GM20431 (cell line): ENCODE data around the gene UFC1.

Experiments used
- in situ Hi-C: fragments of 300-500 bp; cut with MseI, MboI; formaldehyde crosslinking; loops from one replicate; pipeline ENCODE4 v1.15.0; 2020; ENCODE audit warnings: low sequenced_read_pairs; ENCODE audit not compliant: unreplicated experiment

The UFC1 gene

GRCh38 chr1:161165742-161166668 lies 12.2 kb downstream of the UFC1 start, which contains the start of gene PPOX:
Gene PPOX (plus strand): TSS chr1:161166426. CDS start chr1:161166848, 422 bp downstream.
- in situ Hi-C loops: no loop called here

GRCh38 chr1:161166669-161167548 lies 13.1 kb downstream of the UFC1 start:
- in situ Hi-C loops: no loop called here

DNA sequence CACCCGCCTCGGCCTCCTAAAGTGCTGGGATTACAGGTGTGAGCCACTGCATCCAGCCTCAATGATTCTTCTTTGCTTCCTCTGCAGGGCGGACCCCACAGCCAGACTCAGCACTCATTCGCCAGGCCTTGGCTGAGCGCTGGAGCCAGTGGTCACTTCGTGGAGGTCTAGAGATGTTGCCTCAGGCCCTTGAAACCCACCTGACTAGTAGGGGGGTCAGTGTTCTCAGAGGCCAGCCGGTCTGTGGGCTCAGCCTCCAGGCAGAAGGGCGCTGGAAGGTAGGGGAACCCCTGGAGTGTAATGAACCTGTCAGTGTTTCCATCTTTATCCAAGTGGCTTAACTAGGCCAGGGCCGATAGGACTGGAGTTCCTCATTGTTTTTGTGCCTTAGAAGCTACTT lies 15.1 kb downstream of the UFC1 start:
- in situ Hi-C loops: no loop called here

- in situ Hi-C loops: no loop called here
Measured at GRCh38 chr1:161171191-161171590, 17.4 kb downstream of the UFC1 start.

DNA sequence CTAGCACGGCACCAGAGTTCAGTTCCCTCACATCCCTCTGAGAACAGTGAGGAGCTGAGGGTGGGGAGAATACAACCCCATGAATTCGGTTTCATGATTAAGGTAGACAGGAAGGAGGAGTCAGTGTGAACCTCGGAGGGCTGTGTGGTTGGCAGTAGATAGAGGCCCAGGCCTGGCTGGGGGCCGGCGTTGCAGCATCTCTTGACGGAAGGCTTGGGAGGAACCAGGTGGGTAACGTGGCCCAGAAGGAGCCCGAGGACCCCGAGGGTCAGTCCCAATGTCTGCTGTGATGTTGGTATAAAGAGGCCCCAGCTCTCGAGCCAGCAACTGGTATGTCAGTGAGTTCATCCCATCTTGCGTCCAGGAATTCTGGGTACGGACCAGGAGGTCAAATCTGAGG lies 17.9 kb downstream of the UFC1 start:
- in situ Hi-C loops: no loop called here

DNA sequence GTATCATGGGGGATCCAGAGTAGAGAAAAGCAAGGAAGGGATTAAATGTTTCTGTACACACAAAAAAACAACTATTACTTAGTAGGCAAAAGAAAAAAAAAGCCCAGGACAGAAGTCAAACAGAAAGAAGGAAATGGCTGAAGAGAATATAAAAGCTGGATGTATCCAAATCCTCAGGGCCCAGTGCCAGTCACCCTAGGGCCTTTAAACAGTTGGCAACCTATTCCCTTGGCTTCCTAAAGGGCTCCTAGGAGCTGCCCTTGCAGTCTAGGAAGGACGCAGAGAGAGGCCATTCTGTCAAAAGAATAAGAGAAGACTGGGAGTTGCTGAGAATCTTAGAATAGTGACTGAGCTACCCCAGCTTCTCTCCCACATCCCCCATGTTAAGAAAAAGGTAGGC lies 18.6 kb downstream of the UFC1 start:
- in situ Hi-C loops: no loop called here

DNA sequence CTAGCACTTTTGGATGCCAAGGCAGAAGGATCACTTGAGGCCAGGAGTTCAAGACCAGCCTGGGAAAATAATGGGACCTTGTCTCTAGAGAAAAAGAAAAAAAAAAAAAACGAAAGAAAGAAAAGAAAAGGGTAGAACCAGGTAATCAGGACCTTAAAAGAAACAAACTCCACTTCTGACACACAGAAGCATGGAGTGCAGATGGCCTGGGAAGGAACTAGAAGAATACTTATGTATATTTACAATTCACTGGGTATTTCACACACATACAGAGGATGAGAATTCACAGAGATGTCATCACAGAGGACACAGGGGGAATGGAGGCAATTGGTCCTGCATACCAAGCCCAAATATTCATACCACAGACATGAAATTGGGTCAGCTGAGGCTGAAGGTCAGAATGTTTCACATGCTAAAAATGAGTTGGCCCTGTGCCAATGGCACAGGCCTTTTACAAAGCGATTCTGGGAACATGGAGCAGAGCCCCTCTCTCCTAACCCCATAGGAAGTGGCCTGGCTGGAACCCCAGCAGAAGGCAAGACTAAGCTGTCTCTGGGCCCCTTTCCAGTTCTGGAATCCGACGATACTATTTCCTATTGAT lies 19.1 kb downstream of the UFC1 start:
- in situ Hi-C loops: no loop called here

DNA sequence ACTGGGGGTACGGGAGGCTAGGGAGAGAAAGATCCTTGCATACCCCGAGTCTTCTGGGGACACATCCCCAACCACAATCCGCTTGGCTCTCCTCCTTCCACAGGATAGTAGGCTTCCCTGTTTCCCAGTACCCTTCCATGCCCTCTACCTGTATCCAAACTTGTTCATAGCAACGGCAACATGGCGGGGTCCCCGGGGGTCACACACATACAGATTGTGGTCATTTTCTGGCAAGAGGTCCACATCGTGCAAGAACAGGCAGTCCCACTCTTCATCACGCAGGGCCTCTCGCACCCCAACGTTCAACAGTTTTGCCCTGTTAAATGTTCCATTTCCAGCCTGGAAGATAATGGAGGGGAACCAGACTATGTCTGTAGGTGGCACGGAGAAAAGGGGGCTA lies 19.9 kb downstream of the UFC1 start:
- in situ Hi-C loops: no loop called here

- in situ Hi-C loops: no loop called here
Measured at GRCh38 chr1:161174911-161175310, 21.1 kb downstream of the UFC1 start.

DNA sequence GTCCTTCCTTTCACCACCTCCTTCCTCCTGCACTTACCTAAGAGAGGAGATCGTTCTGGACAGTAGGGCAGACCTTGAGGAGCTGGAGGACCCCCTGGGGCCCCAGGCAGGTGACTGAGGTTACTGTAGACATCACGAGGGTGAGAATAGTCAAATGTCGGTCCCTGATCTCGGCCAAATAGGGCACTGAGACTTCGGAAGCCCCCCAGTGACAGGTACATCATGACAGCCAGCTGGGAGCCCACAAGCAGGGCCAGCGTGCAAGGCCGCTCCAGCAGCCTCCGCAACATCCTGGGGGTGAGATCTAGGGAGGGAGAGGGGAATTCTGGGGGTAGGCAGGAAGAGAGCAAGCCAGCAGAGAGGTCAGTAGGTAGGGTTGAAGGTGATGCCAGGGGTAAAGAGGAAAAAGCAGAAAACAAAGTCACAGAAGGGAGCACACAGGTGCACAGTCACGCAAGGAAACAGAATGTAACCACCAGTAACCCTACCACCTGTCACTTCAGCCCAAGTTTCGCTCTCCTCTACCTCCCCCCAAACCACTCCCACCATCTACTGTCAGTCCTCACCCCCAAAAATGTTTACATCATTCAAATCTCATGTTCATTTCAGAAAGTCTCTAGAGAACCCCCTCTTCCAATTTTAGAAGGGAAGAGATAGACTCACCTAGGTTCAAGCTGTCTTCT lies 22.1 kb downstream of the UFC1 start:
- in situ Hi-C loops: no loop called here

- in situ Hi-C loops: no loop called here
Measured at GRCh38 chr1:161176468-161177111, 22.8 kb downstream of the UFC1 start.

DNA sequence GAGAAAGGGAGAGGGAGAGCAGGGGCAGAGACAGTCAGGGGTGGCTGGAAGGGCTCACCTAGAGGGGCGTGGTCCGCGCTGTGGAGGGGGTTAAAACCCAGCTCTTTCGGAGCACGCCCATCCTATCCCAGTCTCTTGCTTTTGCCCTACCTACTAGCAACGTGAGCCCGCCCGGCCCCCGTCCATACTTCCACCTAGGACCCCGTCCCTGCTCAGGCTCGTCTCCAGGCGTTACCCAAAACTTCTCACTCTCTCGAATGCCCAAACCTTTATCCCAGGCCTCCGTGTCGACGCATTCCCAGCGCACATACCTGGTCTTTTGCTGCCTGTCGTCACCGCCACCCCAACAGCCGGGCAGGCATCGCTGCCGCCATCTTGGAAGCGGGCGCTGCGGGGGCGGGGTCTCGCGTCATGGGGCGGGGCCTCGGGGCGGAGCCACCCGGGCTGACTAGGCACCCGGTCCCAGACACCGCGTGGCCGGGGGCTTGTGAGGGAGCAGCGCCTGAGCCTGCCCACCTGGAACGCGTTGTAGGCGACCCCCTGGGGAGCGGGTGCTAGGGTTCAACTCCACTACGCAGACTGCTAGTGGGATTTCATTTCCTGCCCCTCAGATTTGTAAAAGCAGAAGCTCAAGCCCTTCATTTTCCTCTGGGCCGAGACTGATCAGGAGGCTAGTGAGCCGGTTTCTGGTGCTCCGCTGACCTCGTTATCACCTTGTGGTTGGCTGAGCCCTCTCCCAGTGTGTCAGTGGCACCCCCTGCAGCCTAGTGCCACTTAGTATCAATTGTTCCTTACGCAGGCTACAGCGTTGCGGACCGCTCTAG lies 23.5 kb downstream of the UFC1 start, which contains the start of gene B4GALT3:
Gene B4GALT3, minus strand, starts transcription at position 396 of the 824 bp plus-strand sequence. CDS start 1,447 bp downstream, outside the sequence.
- in situ Hi-C loops: no loop called here

GRCh38 chr1:161177936-161178244 lies 24.1 kb downstream of the UFC1 start:
- in situ Hi-C loops: no loop called here

DNA sequence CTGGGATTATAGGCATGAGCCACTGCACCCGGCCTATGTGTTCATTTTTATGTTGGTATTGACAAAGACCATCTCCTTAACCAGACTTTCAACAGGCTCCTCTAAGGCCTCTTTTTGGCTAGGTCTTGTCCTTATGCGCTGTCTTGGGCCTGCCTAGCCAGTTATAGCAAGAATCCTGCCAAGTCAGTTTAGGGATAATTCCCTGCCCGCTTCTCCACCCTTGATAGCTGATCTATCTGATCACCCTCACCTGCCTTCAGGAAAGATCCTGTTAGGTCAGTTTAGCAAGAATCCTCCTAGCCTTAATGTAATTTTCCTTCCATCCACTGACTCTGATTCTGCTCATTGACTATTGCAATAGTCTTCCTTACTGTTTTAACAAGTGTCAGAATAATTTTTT lies 25.9 kb downstream of the UFC1 start:
- in situ Hi-C loops: no loop called here

DNA sequence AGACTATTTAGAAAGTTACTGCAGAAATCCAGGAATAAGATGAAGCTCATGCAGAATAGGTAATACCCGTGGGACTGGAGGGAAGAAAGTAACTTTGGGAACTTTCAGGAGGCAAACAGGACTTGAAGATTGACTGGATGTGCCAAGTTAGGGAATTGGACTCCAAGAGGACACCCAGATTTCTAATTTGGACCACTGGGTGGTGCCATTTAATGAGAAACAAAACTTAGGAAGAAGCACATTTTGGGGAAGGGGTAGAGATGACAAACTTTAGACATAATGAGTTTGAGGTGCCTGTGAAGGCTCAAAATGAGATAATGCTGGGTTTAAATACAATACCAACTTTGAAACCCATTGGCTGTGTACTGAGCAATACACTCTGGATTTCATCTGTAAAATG lies 26.9 kb downstream of the UFC1 start:
- in situ Hi-C loops: no loop called here

GRCh38 chr1:161182214-161182613 lies 28.4 kb downstream of the UFC1 start:
- in situ Hi-C loops: no loop called here

DNA sequence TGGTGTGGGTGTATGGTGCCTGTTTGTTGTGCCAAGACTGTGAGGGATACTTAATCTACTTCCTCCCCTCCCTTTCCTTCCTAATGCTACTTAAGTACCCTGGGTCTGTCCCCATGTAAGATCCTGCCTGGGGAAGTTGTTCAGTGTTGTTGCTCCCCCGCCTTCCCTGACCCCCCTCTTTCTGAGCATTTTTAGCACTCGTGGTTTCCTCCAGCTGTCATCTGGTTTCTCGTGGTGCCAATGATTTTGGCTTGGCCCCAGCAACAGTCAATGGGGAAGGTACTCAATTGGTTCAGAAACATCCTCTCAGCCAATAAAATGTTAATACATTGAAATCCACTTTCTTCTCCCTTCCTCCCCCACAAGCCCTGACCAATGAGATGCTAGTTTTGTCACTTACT lies 31.5 kb downstream of the UFC1 start:
- in situ Hi-C loops: no loop called here

- in situ Hi-C loops: no loop called here
Measured at GRCh38 chr1:161185732-161186311, 32.0 kb downstream of the UFC1 start.
